Measurements from ENCODE around the gene TAL1.
"Not testable (repeated sequence)": the region's sequence is repeated elsewhere in the genome, so short reads cannot be mapped to it uniquely, and the experiment has no call there.

The TAL1 gene

DNA sequence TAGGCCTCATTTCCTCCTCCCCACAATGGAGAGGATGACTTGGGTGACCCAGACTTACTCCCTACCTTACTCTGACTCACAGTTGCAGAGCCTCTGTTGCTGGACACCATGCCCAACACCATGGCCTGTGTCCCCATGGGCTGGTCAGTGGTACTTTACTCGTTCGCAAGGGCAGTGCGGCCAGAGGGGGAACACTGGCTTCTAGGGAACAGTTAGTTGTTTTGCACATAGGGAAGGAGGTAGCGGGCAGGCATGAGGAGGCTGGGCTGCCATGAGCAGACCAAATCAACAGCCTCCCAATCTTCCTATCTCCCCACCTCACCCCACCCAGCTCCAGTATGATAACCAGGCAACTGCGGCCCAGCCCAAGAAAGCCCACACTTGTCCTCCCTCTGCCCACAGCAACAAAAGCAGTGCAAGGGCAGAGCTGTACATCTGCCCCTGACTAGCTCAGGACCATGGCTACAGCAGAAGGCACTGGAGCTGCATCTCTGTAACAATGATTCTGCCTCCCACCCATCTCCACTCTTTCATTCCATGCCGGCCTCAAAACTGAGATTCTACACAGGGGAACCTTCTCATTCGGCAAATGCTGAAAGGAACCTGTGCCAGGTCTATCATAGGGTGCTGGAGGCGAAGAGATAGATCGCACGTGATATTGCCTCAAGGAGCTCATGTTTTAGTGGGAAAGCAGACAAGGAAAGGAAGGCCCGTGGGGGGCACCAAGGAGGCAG, 18.6 kb downstream of the TAL1 start:
- no peak for DNase-seq

DNA sequence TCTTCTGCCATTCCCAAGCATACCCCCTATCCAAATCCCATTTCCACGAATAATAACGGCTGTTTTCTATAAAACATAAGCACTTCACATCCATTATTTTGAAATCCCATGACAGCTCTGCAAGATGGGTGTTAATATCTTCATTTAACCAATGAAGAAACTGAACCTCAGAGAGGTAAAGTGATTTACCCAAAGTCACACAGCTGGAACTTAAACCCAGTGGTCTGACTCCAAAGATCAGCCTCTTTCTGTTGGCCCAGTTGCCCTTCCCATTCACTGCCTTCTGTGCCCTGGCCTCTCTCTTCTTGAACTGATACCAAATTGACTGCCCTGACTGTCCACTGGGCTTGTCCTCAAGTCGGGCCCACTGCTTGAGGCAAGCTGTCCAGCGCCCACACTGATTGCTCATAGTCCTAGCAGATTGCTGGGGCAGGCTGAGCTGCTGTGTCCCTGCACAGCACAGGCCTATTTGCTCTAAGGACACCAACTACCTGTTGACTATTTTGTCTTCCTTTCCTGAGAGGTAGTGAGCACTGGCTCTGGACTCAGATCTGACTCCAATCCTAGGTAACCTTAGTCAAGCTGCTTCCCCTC, 19.3 kb downstream of the TAL1 start:
- DNase-seq, result no peak

DNA sequence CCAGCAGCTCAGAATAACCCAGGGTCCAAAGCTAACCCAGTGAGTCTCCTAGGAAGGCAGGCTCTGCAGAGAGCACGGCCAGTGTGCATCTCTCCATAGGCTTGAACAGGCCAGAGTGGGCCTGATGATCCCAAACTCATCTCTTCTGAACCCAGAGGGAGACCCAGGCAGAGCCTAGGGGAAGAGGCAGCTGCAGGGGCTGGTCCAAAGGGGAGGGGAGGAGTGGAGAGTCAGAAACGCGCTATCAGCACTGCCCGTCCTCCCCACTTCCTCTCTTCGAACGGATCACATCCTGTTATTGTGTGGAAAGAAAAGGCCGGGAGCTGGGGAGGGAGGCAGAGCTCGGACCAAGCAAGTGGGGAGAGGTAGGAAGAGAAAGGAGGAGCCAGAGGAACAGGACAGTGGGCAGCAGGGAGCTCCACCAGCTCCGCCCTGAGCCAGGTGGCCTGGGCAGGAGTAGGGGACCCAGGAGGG, 20.2 kb downstream of the TAL1 start:
- DNase-seq, result peak in 4 of 56 donors; percentile 12 to 16 (median 15)

DNA sequence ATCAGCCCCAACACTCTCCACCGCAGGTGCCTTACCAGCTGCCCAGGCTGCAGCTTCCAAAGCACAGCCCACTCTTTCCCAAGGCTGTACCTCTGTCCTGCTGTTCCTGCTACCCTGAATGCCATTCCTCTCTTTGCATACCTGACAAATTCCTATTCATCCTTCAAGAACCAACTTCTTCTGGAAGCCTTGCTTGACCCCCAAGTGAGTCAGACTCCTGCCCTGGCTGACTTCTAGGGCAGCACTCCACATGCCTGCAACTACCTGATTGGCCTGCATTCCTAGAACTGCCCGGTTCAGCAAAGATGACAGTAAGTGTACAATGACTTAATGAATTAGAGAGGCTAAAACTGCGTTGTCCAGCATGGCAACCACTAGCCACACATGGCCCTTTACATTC, 21.4 kb downstream of the TAL1 start:
- DNase-seq, result no peak

DNA sequence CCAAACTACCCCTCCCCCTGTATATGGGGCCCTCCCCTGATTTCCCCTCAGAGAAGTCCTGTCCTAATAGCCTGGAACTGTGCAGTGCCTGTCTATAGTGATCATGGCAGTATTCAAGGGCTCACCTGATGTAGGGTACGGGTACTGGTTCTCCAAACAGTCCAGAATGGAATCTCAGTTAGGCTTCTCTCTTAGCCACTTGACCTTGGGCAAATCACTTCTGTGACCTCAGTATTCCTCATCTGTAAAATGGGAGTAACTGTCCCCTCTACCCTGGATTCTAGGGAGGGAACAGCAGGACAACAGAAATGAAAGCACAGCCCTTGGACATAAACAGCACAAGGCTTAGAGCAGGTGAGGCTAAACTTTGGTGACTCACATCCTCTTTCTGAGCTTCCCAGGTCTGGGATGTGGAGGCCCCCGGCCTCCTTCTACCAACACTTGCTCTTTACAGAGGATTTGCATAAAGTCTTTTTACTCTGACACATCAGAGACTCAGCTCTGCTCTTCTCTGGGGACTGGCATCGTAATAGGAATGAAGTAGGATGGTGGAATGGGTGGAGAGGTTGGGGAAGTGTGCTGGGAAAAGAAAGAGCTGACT, 22.2 kb downstream of the TAL1 start:
- no peak for DNase-seq

DNA sequence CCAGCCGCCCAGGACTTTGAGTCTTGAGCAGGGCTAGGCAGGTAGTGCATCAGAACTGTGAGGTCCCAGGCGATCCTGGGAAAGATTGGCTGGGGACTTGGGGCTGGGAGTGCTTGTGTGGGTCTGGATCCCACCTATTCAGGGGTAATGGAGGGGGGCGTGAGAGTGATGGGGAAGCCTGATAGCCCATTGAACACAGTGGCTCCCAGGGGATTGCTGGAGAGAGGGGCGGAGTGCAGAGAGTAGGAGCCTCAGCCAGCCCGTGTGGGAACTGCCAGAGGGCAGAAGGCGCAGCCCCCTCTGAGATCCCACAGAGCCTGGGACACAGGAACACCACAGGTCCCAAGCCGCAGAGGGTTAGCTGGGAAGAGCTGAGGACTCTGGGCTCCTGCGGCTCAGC, 22.9 kb downstream of the TAL1 start:
- no peak for DNase-seq

DNA sequence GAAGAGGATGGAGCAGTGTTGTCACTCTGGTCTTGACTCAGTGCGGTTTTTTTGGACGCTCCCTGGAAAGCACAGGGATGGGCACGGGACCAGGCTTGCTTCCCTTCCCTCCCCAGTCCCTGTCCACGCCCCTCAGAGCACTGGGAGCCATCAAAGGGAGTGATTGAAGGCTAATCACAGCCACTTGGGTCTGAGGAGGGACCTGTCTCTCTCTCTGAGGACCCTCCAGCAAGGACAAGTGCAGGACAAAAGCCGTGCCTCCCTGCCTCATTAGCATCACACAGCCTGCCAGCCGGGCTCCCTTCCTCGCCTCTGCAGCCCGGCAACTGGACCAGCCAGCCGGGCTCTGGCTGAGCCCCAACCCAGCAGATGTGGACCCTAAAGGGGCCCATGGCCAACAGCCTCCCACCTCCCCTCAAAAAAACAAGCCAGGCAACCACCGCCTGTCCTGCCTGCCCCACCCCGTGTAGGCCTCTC, 23.6 kb downstream of the TAL1 start:
- no peak for DNase-seq

DNA sequence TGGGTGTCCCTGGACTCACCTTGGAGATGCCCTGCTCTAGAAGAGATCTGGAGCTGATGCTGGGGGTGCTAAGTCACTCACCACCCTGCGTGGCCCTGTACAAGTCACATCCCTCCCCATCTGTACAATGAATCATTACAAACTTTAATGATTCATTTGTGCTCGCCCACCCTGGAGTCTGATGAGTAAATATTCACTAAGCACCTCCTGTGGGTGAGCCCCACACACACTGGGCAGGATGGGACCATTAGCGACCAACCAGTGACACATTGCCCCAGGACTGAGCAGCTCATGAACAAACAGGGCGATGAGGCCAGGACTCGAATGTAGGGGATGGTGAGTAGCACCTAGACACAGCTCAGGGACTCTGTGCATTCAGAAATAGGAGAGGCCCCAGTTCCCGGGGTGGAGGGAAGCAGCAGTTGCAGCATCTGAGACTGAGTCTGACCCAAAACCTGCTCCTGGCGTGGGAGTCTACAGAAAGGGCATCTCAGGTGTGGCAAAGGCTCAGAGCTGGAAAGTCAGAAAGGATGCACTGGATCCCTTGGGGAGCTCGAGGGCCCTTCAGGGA, 24.1 kb downstream of the TAL1 start:
- DNase-seq, result no peak

DNA sequence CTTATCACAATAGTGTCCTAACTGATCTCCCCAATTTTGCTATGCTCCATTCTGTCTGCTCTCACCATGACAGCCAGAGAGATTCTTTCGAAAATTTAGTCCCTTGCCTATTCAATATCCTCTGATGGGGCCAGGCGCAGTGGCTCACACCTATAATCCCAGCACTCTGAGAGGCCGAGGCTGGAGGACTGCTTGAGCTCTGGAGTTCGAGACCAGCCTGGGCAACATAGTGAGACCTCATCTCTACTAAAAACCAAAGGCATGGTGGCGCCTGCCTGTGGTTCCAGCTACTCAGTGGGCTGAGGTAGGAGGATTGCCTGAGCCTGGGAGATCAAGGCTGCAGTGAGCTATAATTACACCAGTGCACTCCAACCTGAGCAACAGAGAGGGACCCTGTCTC, 26.1 kb downstream of the TAL1 start:
- DNase-seq, result no peak

DNA sequence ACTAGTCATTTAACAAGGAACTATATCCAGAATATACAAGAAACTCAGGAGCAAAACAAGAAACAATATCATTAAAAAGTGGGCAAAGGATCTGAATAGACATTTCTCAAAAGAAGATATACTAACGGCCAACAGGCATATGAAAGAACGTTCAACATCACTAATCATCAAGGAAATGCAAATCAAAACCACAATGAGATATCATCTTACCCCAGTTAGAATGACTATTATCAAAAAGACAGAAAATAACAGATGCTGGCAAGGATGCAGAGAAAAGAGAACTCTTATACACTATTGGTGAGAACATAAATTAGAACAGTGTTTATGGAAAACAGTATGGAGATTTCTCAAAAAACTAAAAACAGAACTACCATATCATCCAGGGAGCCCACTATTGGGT, 28.5 kb downstream of the TAL1 start:
- DNase-seq, result not testable (repeated sequence)

DNA sequence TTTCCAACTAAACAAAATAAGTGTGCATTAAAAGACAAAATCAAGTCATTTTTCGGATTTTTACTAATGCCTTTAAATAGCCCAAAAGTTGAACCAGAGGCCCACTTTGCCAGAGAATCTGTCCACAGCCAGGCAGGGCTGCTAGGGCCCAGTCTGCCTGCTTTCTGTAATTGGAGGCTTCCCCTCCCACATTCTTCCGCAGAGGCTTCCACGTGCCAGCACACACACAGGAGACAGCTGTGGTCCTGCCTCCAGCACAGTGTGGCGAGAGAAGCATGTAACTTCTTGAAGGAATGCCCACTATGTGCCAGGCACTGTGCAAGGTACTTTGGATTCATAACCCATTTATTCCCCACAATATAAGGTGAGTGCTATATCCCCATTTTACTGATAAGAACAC, 30.8 kb downstream of the TAL1 start:
- DNase-seq, result no peak

DNA sequence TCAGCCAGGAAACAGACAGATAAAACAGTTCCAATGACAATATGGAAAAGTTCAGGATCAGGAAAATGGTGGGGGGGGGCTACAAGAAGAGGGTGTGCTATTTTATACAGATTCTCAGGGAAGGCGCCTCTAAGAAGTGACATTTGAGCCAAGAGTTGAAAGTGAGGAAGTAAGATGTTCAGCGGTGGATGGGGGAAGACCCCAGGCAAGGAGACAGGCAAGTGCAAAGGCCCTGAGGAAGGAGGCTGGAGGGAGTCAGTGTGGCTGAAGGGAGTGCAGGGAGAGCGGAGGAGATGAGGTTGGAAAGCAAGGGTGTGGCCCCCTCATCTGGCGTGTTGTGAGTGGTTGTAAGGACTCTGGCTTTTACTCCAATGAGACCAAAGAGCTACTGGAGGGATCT, 33.8 kb downstream of the TAL1 start:
- no peak for DNase-seq

DNA sequence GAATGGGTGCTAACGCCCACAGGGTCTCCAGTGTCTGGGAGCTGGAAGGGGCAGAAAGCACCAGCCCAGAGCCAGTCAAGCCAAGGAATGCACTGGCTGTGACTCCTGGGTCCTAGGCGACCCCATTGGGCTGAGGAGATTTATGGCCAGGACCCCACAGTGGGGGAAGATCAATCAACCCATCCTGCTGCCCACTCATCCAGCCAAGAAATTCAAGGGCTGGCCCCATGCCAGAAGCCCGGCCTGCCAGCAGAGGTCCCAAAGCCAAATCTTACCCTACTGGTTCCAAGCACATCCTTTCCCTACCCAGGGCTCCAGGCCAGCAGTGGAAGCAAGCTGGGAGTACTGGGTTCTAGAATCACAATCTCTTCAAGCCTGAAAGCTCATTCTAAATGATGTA, 35.4 kb downstream of the TAL1 start:
- DNase-seq, result peak in 1 of 56 donors; percentile 4

DNA sequence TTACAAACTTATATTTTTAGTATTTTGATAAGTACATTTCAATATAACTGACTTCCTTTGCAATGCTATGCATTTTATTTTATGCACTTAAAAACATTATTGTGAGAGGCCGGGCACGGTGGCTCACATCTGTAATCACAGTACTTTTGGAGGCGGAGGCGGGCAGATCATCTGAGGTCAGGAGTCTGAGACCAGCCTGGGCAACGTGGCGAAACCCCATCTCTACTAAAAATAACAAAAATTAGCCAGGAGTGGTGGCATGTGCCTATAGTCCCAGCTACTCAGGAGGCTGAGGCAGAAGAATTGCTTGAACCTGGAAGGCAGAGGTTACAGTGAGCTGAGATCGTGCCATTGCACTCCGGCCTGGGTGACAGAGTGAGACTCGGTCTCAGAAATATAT, 36.0 kb downstream of the TAL1 start:
- DNase-seq, result not testable (repeated sequence)

DNA sequence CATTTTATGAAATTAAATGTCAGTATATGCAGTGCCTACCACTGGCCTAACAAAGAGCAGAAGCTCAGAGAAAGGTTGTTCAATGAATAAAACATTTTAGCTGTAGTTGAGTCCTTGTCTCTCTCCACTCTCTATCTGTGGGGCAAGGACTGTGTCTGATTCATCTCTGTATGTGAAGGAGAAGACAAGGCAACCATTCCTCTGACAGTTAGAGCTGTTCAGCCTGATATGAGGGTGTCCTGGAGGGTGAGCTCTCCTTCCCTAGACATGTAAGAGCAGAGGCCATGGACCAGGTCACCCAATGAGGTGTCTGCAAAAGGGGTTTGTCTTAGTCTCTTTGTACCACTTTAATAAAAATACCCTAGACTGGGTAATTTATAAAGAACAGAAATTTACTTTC, 37.7 kb downstream of the TAL1 start:
- no peak for DNase-seq

DNA sequence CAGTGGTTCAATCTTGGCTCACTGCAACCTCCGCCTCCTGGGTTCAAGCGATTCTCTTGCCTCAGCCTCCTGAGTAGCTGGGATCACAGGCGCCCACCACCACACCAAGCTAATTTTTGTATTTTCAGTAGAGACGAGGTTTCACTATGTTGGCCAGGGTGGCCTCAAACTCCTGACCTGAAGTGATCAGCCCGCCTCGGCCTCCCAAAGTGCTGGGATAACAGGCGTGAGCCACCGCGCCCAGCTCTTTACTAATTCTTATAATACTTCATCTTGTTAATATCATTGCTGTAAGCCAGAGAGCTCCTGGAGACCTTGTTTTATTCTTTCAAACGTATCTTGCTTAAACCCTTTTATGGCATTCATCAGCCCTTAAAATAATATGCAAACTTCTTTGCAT, 38.5 kb downstream of the TAL1 start:
- DNase-seq, result not testable (repeated sequence)

DNA sequence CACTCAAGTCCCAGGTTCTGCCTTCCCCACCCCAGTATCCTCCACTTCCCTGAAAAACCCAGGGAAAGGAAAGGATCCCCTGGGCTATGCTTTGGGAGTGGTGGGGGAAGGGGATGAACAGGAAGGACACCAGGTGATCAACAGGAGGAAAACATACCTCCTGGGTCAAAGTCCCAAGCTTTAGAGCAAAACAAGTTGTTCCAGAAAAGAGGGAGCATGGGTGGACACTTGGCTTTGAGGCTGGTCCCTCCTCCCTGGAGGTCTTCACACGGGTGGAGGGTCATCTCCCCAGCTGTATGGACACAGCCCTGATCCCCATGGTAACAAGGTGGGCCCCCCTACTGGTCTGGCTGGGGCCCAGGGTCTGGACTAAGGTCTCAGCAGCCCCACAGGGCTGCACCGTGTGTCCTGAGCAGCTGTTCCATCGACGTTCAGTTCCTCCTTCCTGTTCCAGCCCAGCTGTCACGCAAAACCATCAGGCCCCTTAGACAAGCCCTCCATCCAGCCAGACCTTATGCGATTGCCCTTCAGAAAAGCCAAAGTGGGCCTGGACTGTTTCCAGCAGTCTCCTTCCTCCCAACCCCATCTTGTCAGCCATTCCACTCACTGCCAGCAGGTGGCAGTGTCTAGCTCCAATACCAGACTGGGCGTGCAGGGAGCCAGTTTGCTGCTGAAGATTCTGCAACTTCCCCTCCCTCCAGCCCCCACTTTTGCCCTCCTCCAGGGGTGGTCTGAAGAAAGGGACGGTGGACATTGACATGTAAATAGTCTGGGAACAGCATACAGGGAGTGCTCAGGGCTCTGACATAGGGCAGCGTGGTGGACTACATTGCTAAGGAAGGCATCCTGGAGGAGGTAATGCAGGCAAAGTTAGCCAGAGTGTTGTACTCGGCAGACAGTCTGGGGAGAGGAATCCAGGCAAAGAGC, 39.3 kb downstream of the TAL1 start:
- DNase-seq, result peak in 43 of 56 donors; percentile 4 to 79 (median 34)

DNA sequence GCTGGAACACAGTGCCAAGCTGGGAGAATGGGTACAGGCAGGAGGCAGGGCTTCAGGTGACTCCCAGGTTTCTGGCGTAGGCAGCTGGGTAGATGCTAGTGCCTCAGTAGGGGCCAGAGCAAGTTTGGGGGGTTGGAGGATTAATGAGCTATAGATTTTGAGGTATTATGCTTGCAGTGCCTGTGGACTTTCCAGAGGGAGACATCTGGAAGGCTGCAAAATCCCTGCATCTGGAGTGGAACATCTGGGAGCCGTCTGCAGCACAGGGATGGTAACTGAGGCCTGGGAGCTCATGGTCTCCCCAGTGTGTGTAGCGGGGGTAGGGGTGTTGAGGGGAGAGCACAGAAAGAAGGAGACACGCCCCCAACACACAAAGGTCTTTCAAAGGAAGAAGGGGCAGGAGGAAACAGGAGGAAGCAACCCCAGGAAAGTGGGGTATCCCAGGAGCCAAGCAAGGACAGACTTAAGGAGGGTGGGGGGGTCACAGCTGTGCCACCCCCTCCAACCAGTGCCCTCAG, 40.0 kb downstream of the TAL1 start:
- no peak for DNase-seq

DNA sequence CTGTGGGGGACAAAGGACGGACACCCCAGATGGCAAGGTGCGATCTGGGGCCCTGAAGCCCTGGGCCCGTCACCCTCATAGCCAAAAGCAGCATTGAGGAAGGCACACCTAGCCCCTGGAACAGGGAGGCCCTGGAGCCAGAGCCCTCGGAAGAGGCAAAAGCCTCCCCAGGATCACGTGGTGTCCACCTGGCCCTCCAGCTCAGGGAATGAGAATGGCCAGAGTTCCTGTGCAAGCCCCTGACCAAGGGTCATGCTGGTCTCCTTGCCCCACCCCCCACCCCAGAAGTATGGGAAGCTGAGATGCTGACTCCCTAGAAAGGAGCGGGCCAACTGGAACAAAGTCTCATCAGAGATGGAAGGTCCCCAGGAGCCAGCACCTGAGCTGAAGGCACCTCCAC, 41.2 kb downstream of the TAL1 start:
- no peak for DNase-seq

DNA sequence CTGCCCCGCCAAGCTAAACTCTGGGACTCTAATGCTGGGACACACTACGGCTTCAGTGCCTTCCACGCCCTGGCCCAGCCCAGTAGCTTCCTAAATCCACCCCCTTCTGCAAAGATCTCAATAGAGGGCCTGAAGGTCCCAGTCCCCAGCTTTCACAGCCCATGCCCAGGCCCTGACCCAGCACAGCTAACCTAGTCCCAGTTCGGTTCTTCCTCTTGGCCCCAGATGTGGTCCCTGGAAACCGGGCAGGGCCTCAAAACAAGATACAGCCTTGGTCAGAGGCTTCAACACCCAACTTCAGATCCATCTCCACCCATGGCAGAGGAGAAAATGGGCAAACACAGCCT, 41.5 kb downstream of the TAL1 start:
- DNase-seq, result no peak
